ENCODE data around the gene ZNF440.
"Not testable (repeated sequence)": the region's sequence is repeated elsewhere in the genome, so short reads cannot be mapped to it uniquely, and the experiment has no call there.

Gene ZNF440

GRCh38 chr19:11828957-11829876 lies 15.1 kb downstream of the ZNF440 start:
- not testable (repeated sequence) for DNase-seq (ENCODE audit: low read depth, low spot score)

- DNase-seq (ENCODE audit: low read depth, low spot score), result no peak
Observed at GRCh38 chr19:11832253-11832912, 18.3 kb downstream of the ZNF440 start.

GRCh38 chr19:11833541-11833940 lies 19.5 kb downstream of the ZNF440 start:
- DNase-seq (ENCODE audit: low read depth, low spot score), result no peak

GRCh38 chr19:11835626-11836066 lies 21.6 kb downstream of the ZNF440 start:
- not testable (repeated sequence) for DNase-seq (ENCODE audit: low read depth, low spot score)

GRCh38 chr19:11843722-11844121 lies 29.6 kb downstream of the ZNF440 start:
- DNase-seq (ENCODE audit: low read depth, low spot score), result no peak

GRCh38 chr19:11847615-11848014 lies 33.5 kb downstream of the ZNF440 start:
- DNase-seq (ENCODE audit: low read depth, low spot score), result not testable (repeated sequence)

GRCh38 chr19:11848200-11848593 lies 34.1 kb downstream of the ZNF440 start:
- DNase-seq (ENCODE audit: low read depth, low spot score), result no peak

- peak; percentile 64 for DNase-seq (ENCODE audit: low read depth, low spot score)
Observed at GRCh38 chr19:11848594-11849469, 34.8 kb downstream of the ZNF440 start, which contains the start of gene ZNF439. TSS of gene ZNF439 (plus strand) at chr19:11848726. CDS start at chr19:11848868, 142 bp downstream.

- not testable (repeated sequence) for DNase-seq (ENCODE audit: low read depth, low spot score)
Observed at GRCh38 chr19:11850289-11850688, 36.2 kb downstream of the ZNF440 start.

- no peak for DNase-seq (ENCODE audit: low read depth, low spot score)
Observed at GRCh38 chr19:11853358-11853757, 39.3 kb downstream of the ZNF440 start.

- DNase-seq (ENCODE audit: low read depth, low spot score), result no peak
Observed at GRCh38 chr19:11856596-11857250, 42.6 kb downstream of the ZNF440 start.

- DNase-seq (ENCODE audit: low read depth, low spot score), result no peak
Observed at GRCh38 chr19:11860721-11861120, 46.6 kb downstream of the ZNF440 start.

- DNase-seq (ENCODE audit: low read depth, low spot score), result no peak
Observed at GRCh38 chr19:11861301-11861700, 47.2 kb downstream of the ZNF440 start.

- DNase-seq (ENCODE audit: low read depth, low spot score), result not testable (repeated sequence)
Observed at GRCh38 chr19:11867766-11868165, 53.7 kb downstream of the ZNF440 start.

- DNase-seq (ENCODE audit: low read depth, low spot score), result no peak
Observed at GRCh38 chr19:11868188-11868587, 54.1 kb downstream of the ZNF440 start.

GRCh38 chr19:11872624-11873023 lies 58.6 kb downstream of the ZNF440 start:
- no peak for DNase-seq (ENCODE audit: low read depth, low spot score)

GRCh38 chr19:11873762-11874161 lies 59.7 kb downstream of the ZNF440 start:
- DNase-seq (ENCODE audit: low read depth, low spot score), result no peak

- peak; percentile 16 for DNase-seq (ENCODE audit: low read depth, low spot score)
Observed at GRCh38 chr19:11879687-11880266, 65.7 kb downstream of the ZNF440 start.

- DNase-seq (ENCODE audit: low read depth, low spot score), result no peak
Observed at GRCh38 chr19:11880598-11880997, 66.5 kb downstream of the ZNF440 start.

GRCh38 chr19:11881151-11881800 lies 67.2 kb downstream of the ZNF440 start:
- DNase-seq (ENCODE audit: low read depth, low spot score), result peak; percentile 10
